NB4 (cell line): ENCODE results near the gene DHFR2.

Source experiments
- CTCF ChIP-seq: IDR thresholded peaks from one replicate; pipeline ENCODE4 v1.5.1; 2012; ENCODE audit warnings: low read depth, low read length
- MAX ChIP-seq: IDR thresholded peaks from 2 replicates; pipeline ENCODE4 v1.6.1; 2011; ENCODE audit warnings: low read depth, low read length
- MYC ChIP-seq: IDR thresholded peaks from 2 replicates; pipeline ENCODE4 v1.6.1; 2011; ENCODE audit warnings: low read depth, low read length
- POLR2A ChIP-seq: IDR thresholded peaks from 2 replicates; pipeline ENCODE4 v1.6.1; 2011; ENCODE audit warnings: mild to moderate bottlenecking; ENCODE audit not compliant: insufficient read length; ENCODE audit errors: extremely low read depth

- TF ChIP-seq CTCF = no peak
- no peak for TF ChIP-seq MAX
- no peak for TF ChIP-seq POLR2A
- TF ChIP-seq MYC = no peak
Observed at GRCh38 chr3:94106268-94106667, 43.6 kb upstream of the DHFR2 start.
